Heart right ventricle (tissue), 16 donors: ENCODE data around the gene COPS8. TPM values are rescaled to one million over a fixed set of nuclear protein-coding genes. Genes with fewer than 3 reads are reported as not detected.

Experiments
- ATAC-seq, 8 donors: fragments of 200-7000 bp; cut with Tn5 transposase; one replicate each; pipeline ENCODE4 v1.9.1; 2020; ENCODE audit warnings: mild to moderate bottlenecking in 8 of 8, moderate library complexity in 8 of 8, moderate number of reproducible peaks in 1 of 8
- DNase-seq, 2 donors: peaks; one replicate each; pipeline ENCODE4 v3.0.0-alpha.2; 2020
- H3K27ac ChIP-seq, 10 donors: fragments of 200-600 bp; sonication (generic) in 2 of 10; one replicate each; pipeline versions ENCODE4 v1.5.0 to v1.8.0; 2020 to 2022; ENCODE audit warnings: mild to moderate bottlenecking in 3 of 10
- H3K27me3 ChIP-seq, 7 donors: fragments of 200-600 bp; one replicate each; pipeline ENCODE4 v1.8.0; 2021 to 2022; ENCODE audit warnings: mild to moderate bottlenecking in 2 of 7
- H3K36me3 ChIP-seq, 9 donors: fragments of 200-600 bp; sonication (generic) in 1 of 9; one replicate each; pipeline versions ENCODE4 v1.5.0 to v1.8.0; 2020 to 2022; ENCODE audit warnings: mild to moderate bottlenecking in 2 of 9
- H3K4me1 ChIP-seq, 9 donors: fragments of 200-600 bp; sonication (generic) in 1 of 9; one replicate each; pipeline versions ENCODE4 v1.5.0 to v1.8.0; 2020 to 2022; ENCODE audit warnings: mild to moderate bottlenecking in 4 of 9
- H3K4me3 ChIP-seq, 10 donors: fragments of 200-600 bp; sonication (generic) in 2 of 10; one replicate each; pipeline versions ENCODE4 v1.5.0 to v1.8.0; 2020 to 2022; ENCODE audit warnings: mild to moderate bottlenecking in 7 of 10, moderate library complexity in 2 of 10
- H3K9me3 ChIP-seq, 11 donors: fragments of 200-600 bp in 10 of 11; sonication (generic) in 2 of 11; one replicate each; pipeline versions ENCODE4 v1.5.0 to v1.8.0; 2013 to 2022; ENCODE audit warnings: mild to moderate bottlenecking in 2 of 11, control low read depth in 1 of 11, moderate library complexity in 1 of 11
- WGBS, 2 donors: extraction: QIAGEN DNeasy Blood & Tissue Kit; methylation state at CpG; one replicate each; pipeline ENCODE4 v1.1.7; 2013; ENCODE audit warnings: inconsistent platforms in 1 of 2; 5-methylcytosine and 5-hydroxymethylcytosine counted together
- intact Hi-C, 10 donors: fragments of 100-400 bp; cut with DNase I; formaldehyde crosslinking; loops; one replicate each; pipeline versions ENCODE4 v1.11.1 to v1.14.2; 2022
- polyA plus RNA-seq, 2 donors: library from polyadenylated mRNA; stranded (reverse); fragments of 200-250 nt; gene quantifications; one replicate each; pipeline ENCODE4 v1.2.3, GENCODE V29; 2013
- total RNA-seq, 10 donors: library from RNA; stranded (reverse); fragmentation: NEBNext Ultra II Directional in 3 of 10; extraction: Animal tissue kit (Norgen Biotek cat#: 25700) in 3 of 10; gene quantifications; one replicate each; pipeline versions ENCODE4 v1.2.1 to v1.2.4, GENCODE V29; 2021 to 2023
- TF ChIP-seq, protein P1 (sequence below), 9 donors: fragments of 200-600 bp; sonication (generic) in 2 of 9; IDR thresholded peaks; one replicate each; pipeline versions ENCODE4 v1.5.0 to v1.8.0; 2021 to 2022; ENCODE audit warnings: antibody characterized with exemption in 9 of 9, mild to moderate bottlenecking in 5 of 9, moderate library complexity in 1 of 9
- donor health status: Arrhythmogenic right ventricular cardiomyopathy.
- donor health status: ischemic (EF 13 %, LVEDD 7.1; RV severe dilation, severe dysfunction).
- donor health status: healthy with polysubstance abuse.
- donor health status: DM: no; HTN: yes; CAD: no.
- donor health status: DM: no; HTN: no; CAD: no.
- donor health status: ischemic (EF 25% LVEDD 6.9; RV normal size, moderate dysfunction).
- donor health status: ischemic (EF 25% LVEDD 5.7; RV mildly dilated, moderate dysfunction).
- donor health status: healthy.
- donor health status: DM: yes; HTN: yes; CAD: no.
- donor health status: Ischemic cardiomyopathy.
- donor health status: ischemic (EF 35%, LVEDD 5.7; RV mildly dilated, moderate dysfunction).
- donor health status: nonischemic (EF 11% LVEDD 7.7; RV severe dilation, severe dysfunction).
- donor health status: DM: yes; HTN: yes; CAD: no.
- donor health status: PGD.
- donor health status: ischemic (EF 29% LVEDD 5.4; RV normal size, mild dysfunction).
- donor health status: nonischemic (EF 23%, LVEDD 6.1; RV moderate dilation, normal function).

Gene COPS8
- total and polyA plus RNA-seq, 12 donors, result 22.0 to 143 (median 92.2) TPM

DNA sequence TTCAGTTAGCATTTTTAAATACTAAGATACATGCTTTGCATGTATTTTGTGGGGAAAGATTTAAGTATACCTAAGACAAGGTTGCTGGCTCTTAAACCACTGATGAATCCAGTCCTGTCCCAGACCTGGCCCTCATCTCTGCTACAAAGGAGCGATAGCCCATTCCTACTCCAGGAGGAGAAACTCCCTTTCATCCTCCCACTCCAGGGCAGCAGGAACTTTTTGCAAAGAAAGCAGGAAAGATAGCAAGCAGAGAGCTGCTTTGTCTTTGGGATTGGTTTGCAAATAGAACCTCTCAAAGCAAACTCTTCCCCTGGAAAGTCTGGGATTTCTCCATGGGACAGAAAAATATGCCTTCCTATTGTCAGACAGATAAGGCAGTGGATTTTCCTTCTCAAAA lies 43.6 kb upstream of the COPS8 start:
- 75 to 77% methylated on average over 1 of the region's 1 CpG for WGBS, 2 donors

DNA sequence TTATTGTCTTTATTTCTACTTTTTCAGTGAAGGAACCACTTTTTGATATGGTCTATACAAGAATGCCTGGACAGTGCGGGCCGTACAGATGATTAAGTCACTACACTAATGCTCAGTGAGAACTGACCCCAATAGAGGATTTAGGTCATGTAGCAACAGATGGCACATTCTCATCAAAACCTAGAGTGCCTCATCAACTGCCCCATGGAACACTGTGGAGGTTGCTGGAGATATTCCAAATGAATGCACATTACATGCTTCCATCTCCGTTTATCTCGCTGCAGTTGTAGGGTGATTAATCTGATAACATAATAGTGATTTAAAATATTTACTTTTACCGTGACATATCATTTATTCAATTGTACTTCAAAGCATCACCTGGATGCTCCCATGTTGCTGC lies 41.8 kb upstream of the COPS8 start:
- WGBS, 2 donors, result 62 to 68% methylated on average over 5 of the region's 5 CpGs
- peaks cover 0 to 14% (median 0%) of the 10 kb centered on the region in 9 donors for H3K4me1 ChIP-seq
- no peak for DNase-seq
- H3K4me3 ChIP-seq, result no peak overlapping the region
- no peak for ATAC-seq
- peaks cover 0 to 3% (median 0%) of the 10 kb centered on the region in 7 donors for H3K27me3 ChIP-seq
- TF ChIP-seq, protein P1, sequence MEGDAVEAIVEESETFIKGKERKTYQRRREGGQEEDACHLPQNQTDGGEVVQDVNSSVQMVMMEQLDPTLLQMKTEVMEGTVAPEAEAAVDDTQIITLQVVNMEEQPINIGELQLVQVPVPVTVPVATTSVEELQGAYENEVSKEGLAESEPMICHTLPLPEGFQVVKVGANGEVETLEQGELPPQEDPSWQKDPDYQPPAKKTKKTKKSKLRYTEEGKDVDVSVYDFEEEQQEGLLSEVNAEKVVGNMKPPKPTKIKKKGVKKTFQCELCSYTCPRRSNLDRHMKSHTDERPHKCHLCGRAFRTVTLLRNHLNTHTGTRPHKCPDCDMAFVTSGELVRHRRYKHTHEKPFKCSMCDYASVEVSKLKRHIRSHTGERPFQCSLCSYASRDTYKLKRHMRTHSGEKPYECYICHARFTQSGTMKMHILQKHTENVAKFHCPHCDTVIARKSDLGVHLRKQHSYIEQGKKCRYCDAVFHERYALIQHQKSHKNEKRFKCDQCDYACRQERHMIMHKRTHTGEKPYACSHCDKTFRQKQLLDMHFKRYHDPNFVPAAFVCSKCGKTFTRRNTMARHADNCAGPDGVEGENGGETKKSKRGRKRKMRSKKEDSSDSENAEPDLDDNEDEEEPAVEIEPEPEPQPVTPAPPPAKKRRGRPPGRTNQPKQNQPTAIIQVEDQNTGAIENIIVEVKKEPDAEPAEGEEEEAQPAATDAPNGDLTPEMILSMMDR (IDR thresholded peaks at IDR 0.05), result no peak
- no peak overlapping the region for H3K27ac ChIP-seq
- H3K9me3 ChIP-seq, result peaks cover 0 to 12% (median 7%) of the 10 kb centered on the region in 11 donors
- intact Hi-C loops, result no loop called here
- no peaks in the 10 kb centered on the region for H3K36me3 ChIP-seq

More for the DNA sequence above, 43.6 kb upstream of the COPS8 start:
- DNase-seq (no peak), ATAC-seq (no peak)
- TF ChIP-seq, protein P1 (IDR thresholded peaks at IDR 0.05), result no peak
- intact Hi-C loops, result no loop called here
- no peaks in the 10 kb centered on the region for H3K36me3 ChIP-seq
- H3K27me3 ChIP-seq, result peaks cover 0 to 3% (median 0%) of the 10 kb centered on the region in 7 donors
- no peak overlapping the region for H3K27ac ChIP-seq
- H3K4me3 ChIP-seq, result no peak overlapping the region
- H3K4me1 ChIP-seq, result peaks cover 0 to 14% (median 0%) of the 10 kb centered on the region in 9 donors
- no peaks in the 10 kb centered on the region for H3K9me3 ChIP-seq

DNA sequence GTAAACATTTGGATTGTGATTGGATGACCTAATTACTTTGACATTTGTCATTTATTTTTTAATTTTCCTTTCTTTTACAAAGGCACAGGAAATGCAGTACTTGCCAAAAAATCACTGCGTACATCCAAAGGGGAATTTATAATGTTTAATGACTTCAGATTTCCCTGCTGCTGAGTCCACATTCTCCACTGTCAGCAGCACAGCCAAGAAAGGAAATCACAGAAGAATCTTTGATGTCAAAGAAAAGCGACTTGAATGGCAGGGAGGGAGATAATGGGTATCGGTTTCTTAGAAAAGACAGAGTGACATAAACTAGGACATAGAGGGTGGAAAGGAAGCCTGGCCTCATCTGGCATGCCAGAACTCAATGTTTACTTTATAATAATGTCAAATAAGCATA lies 41.4 kb upstream of the COPS8 start:
- Histone ChIP-seq H3K4me1 (peaks cover 0 to 14% (median 0%) of the 10 kb centered on the region in 9 donors), H3K4me3 (no peak overlapping the region), H3K9me3 (peaks cover 0 to 16% (median 9%) of the 10 kb centered on the region in 11 donors), H3K27ac (no peak overlapping the region), H3K36me3 (no peaks in the 10 kb centered on the region), H3K27me3 (peaks cover 0 to 3% (median 0%) of the 10 kb centered on the region in 7 donors)
- WGBS, 2 donors, result 39 to 41% methylated on average over 3 of the region's 3 CpGs
- ATAC-seq, result peak in 1 of 8 donors; percentile 39
- no peak for DNase-seq
- TF ChIP-seq, protein P1 (IDR thresholded peaks at IDR 0.05), result no peak
- intact Hi-C loops, result no loop called here

DNA sequence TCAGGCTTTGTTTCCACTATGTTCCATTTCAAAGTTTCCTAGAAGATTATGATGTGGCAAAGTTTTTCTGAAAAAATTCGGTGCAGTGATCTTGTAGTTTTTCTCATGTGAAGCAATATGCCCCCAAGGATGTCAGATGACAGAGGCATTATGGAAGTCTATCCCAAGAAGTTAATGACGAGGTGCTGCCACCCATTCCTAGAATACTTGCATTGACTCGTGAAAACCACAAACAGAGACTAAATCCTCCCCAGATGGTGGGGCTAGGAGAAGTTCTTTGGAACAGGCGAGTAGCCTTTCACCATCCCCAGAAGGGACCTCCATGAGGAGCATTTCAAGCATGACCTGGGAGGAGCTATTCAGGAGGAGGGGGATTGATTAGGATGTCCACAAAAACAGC lies 40.2 kb upstream of the COPS8 start:
- no peaks in the 10 kb centered on the region for H3K36me3 ChIP-seq
- no peak overlapping the region for H3K4me3 ChIP-seq
- DNase-seq (no peak), ATAC-seq (no peak)
- TF ChIP-seq, protein P1 (IDR thresholded peaks at IDR 0.05), result no peak
- H3K27ac ChIP-seq, result no peak overlapping the region
- peaks cover 0 to 3% (median 0%) of the 10 kb centered on the region in 7 donors for H3K27me3 ChIP-seq
- H3K9me3 ChIP-seq, result peaks cover 0 to 22% (median 10%) of the 10 kb centered on the region in 11 donors
- intact Hi-C loops, result no loop called here
- H3K4me1 ChIP-seq, result peaks cover 0 to 14% (median 0%) of the 10 kb centered on the region in 9 donors
- 85 to 88% methylated on average over 4 of the region's 4 CpGs for WGBS, 2 donors
